Adipocyte (in vitro differentiated cells): ENCODE results near the gene PLA2G4F.
"Not testable (repeated sequence)": the region's sequence is repeated elsewhere in the genome, so short reads cannot be mapped to it uniquely, and the experiment has no call there.

Source experiments
- DNase-seq: peaks from one replicate; pipeline ENCODE4 v3.0.0-alpha.2; 2015; ENCODE audit warnings: low read depth
- H3K27me3 ChIP-seq: replicated peaks from 2 replicates; pipeline ENCODE4 v1.7.0; 2013; ENCODE audit warnings: mild to moderate bottlenecking, low read length, moderate library complexity; ENCODE audit not compliant: control insufficient read depth, insufficient read depth
- H3K36me3 ChIP-seq: 2 replicates; pipeline ENCODE4 v1.7.0; 2013; ENCODE audit warnings: low read length, mild to moderate bottlenecking, moderate library complexity; ENCODE audit not compliant: control insufficient read depth, insufficient read depth, severe bottlenecking
- H3K4me1 ChIP-seq: 2 replicates; pipeline ENCODE4 v1.7.0; 2013; ENCODE audit warnings: mild to moderate bottlenecking, low read length, moderate library complexity; ENCODE audit not compliant: control insufficient read depth, insufficient read depth
- H3K4me3 ChIP-seq: 2 replicates; pipeline ENCODE4 v1.7.0; 2013; ENCODE audit warnings: mild to moderate bottlenecking, low read length, moderate library complexity
- H3K9ac ChIP-seq: 2 replicates; pipeline ENCODE4 v1.7.0; 2013; ENCODE audit warnings: mild to moderate bottlenecking, low read length, moderate library complexity
- H3K9me3 ChIP-seq: 2 replicates; pipeline ENCODE4 v1.7.0; 2013; ENCODE audit warnings: mild to moderate bottlenecking, low read length, moderate library complexity; ENCODE audit not compliant: control insufficient read depth

The PLA2G4F gene

DNA sequence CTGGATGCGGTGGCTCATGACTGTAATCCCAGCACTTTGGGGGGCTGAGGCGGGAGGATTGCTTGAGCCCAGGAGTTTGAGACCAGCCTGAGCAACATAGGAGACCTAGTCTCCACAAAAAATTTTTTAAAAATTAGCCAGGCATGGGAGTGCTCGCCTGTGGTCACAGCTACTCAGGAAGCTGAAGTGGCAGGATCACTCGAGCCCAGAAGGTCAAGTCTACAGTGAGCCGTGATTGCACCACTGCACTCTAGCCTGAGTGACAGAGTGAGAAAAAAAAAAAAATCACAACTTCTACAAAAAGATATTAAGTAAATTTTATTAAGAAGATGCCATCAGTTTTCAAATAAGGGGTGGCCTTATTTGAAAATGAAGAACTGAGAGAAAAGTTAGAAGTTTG is 50.1 kb downstream of the PLA2G4F start:
- Histone ChIP-seq H3K4me3 (no peak overlapping the region), H3K9ac (no peak overlapping the region), H3K9me3 (no peaks in the 10 kb centered on the region), H3K36me3 (no peaks in the 10 kb centered on the region), H3K4me1 (peaks cover 24% of the 10 kb centered on the region), H3K27me3 (peaks cover 38% of the 10 kb centered on the region)
- DNase-seq = no peak

DNA sequence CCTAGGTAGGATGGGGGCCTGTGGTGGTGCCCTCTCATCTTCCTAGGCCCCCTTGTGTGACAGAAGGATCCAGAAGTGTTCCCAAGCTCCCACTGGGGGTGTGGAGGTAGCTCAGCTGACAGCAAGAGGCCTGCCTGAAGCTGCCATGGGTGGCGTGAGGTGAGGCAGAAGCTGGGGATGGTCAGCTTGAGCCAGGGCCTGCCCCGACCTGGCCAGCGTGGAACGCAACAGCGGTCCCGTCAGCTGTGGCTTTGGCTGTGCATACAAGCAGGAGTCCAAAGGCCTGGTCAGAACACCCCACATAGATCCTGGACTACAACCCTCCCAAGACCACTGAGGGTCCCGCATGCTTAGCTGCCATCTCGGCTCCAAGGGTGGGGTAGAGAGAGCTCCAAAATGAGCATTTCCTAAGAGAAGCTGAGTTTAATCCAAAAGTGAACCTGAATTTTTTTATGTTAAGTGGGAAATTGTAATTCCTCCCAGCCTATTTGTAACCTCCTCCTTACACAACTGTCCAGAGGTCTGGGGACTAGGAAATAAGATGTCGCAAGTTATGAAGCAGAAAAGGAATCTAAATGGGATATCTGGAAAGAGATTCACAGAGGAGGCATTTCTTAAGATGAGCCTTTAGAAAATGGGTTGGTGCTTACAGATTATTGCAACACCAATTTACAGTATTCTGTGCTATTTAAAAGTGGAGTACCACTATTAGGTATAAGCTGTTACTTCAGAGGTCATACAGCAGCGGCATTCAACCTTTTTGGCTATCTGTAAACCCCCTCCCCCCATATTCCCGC is 52.1 kb downstream of the PLA2G4F start:
- Histone ChIP-seq H3K4me1 (peaks cover 24% of the 10 kb centered on the region), H3K4me3 (no peak overlapping the region), H3K9ac (peak overlapping the region; percentile 15), H3K27me3 (peaks cover 24% of the 10 kb centered on the region), H3K9me3 (no peaks in the 10 kb centered on the region), H3K36me3 (no peaks in the 10 kb centered on the region)
- peak; percentile 52 for DNase-seq

DNA sequence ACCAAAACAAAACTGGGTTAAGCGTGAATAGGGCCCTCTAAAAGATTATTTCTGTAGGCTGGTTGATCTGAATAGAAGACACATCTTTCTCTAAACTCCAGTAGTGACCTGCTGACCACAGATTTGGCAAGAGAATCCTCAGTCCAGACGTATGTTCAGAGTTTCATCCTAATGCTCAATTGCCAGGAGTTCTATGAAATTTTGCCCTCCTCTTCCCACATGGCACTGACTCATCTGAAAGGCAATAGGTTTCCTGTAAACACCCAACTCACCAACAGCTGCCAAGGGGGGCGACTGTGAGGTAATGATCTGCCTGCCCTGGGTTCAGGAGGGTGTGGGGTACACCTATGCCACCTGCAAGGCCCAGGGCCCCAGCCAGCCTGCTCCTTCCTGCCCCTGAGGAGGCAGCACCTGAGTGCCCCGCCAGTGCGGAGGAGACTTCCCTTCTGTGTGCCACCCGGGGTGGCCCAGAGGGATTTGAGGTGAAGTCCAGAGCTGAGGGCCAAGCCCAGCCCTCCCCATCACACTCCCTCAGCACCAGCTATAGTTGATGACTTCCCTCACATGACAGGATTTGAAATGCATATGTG is 53.7 kb downstream of the PLA2G4F start:
- peaks cover 14% of the 10 kb centered on the region for H3K27me3 ChIP-seq

DNA sequence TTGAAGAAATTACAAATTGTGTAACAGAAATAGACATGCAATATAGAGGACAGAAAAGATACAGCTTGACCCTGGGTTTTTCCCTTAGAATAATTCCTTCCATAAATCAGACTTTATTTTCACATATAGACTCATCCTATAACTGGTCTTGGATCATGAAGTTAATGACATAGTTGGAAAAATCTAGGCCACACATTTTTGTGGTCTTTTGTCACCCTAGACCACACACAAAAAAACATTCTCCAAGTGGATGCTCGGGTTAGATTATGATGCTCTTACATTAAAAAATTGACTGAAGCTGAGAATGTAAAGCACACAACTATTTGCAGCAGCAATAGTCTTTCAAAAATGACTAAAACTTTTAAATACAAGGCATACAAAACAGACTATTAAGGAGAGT is 54.6 kb downstream of the PLA2G4F start:
- Histone ChIP-seq H3K9ac (no peak overlapping the region), H3K4me1 (peaks cover 24% of the 10 kb centered on the region), H3K9me3 (peaks cover 4% of the 10 kb centered on the region), H3K36me3 (no peaks in the 10 kb centered on the region), H3K4me3 (no peak overlapping the region), H3K27me3 (peaks cover 18% of the 10 kb centered on the region)
- no peak for DNase-seq

More for the DNA sequence above, 53.7 kb downstream of the PLA2G4F start:
- H3K4me1 ChIP-seq = peaks cover 24% of the 10 kb centered on the region
- H3K4me3 ChIP-seq = no peak overlapping the region
- H3K9me3 ChIP-seq = no peaks in the 10 kb centered on the region
- H3K9ac ChIP-seq = no peak overlapping the region
- no peaks in the 10 kb centered on the region for H3K36me3 ChIP-seq
- peak; percentile 27 for DNase-seq

DNA sequence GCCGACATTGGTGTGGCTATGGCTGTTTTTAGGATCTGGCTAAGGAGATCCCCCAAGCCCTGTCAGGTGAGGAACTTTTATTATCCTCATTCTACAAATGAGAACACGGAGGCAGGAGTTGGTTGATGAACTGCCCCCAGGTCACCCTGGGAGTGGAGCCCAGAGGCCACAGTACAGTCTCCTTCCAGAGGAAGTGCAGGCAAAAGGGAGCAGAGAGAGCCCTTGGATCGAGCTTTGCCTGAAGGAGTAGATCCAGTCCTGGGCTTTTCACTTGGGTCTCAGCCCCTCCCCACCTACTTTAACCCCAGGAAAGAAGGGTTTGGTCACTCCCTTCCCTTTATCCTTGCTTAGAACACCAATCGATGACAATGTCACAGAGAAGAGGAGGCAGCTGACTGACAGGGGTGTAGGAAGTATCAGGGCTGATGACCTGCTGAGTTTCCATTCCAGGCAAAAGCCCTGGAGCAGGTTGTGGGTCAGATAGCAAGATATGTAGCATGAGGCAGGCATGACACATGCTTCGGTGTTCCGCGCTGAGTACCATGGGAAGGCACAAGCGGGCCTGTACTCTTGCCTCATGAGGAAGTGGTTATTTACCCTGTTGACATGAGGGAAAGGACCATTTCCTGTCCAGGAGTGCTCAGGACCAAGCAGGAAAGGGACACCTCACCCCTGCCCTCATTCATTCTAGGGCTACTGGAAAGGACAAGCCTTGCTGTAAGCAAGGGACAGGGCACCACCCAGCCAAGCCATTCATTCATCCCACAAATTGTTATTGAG is 56.2 kb downstream of the PLA2G4F start:
- Histone ChIP-seq H3K27me3 (peaks cover 30% of the 10 kb centered on the region), H3K4me1 (peaks cover 24% of the 10 kb centered on the region), H3K4me3 (no peak overlapping the region), H3K9ac (no peak overlapping the region), H3K36me3 (no peaks in the 10 kb centered on the region), H3K9me3 (peaks cover 4% of the 10 kb centered on the region)
- no peak for DNase-seq

DNA sequence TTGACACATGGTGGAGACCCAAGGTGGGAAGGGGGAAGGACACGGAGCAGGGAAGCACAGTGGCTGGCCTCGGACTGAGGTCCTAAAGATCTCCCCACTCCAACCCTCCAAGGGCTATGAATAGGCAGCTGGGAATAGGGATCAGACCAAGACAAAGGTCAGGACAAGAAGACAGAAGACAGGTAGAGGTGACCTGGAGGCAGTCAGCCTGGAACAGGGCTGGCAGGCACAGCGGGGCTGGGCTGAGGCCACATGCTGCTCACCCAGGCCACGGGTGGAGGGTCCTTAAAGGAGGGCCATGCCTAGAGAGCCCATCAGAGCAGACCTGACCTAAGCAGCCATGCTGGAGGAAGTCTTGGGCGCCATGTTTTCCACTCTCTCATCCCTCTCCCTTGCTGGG is 59.4 kb downstream of the PLA2G4F start:
- Histone ChIP-seq H3K9ac (no peak overlapping the region), H3K9me3 (peaks cover 4% of the 10 kb centered on the region), H3K27me3 (peaks cover 57% of the 10 kb centered on the region)

DNA sequence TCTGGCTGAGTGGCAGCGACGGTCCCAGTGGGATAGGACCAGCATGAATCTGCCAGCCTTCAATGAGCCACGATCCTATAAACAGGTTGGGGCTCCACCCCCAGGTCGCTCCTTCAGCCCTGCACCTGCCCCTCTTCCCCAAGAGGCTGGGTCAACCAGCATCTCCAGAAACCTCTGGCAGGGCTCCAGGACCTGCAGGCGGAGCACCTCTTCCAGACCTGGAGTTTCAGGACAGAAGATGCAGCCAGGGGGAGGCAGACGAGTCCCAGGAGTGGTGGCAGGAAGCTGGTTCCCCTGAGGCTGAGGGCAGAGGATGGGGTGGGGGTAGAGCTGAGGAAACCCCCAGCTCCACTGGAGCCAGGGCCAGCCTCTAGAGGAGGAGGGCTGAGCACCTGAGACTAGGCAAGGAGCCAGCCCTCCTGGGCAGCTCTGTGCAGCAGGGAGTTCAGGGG is 61.9 kb downstream of the PLA2G4F start, which contains the start of gene PLA2G4D:
Gene PLA2G4D, minus strand, starts transcription at position 51 of the 452 bp plus-strand sequence. CDS start 103 bp downstream, outside the sequence.
- no peak within 1 kb of the TSS for H3K4me3 ChIP-seq
- no peaks in the 10 kb centered on the region for H3K36me3 ChIP-seq
- DNase-seq = no peak
- H3K4me1 ChIP-seq = peaks cover 6% of the 10 kb centered on the region
- peaks cover 4% of the 10 kb centered on the region for H3K9me3 ChIP-seq
- H3K9ac ChIP-seq = no peak within 1 kb of the TSS
- peaks cover 72% of the 10 kb centered on the region for H3K27me3 ChIP-seq

More for the DNA sequence above, 59.4 kb downstream of the PLA2G4F start:
- DNase-seq = no peak
- H3K4me1 ChIP-seq = peaks cover 8% of the 10 kb centered on the region
- H3K4me3 ChIP-seq = no peak overlapping the region
- no peaks in the 10 kb centered on the region for H3K36me3 ChIP-seq

DNA sequence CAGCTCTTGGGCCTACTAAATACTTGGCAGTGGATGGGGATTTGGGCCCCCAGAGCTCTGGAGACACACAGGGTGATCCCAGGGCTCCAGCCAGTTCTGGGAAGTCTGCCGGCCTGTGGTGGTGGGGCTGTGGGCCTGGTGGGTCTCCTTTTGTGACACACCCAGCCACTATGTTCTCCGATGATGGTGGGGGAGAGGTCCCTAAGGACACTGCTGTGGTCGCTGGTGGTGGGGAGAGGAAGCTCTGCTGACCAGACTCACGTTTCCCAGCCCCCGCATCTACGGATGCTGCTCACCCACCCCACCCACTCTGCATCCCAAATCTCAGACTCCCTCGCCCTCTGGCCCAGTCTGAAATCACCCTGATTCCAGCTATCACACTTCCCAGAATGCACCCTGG is 62.5 kb downstream of the PLA2G4F start:
- H3K27me3 ChIP-seq = peaks cover 76% of the 10 kb centered on the region
- peaks cover 4% of the 10 kb centered on the region for H3K9me3 ChIP-seq
- H3K9ac ChIP-seq = no peak overlapping the region
- no peaks in the 10 kb centered on the region for H3K36me3 ChIP-seq
- H3K4me3 ChIP-seq = no peak overlapping the region
- peaks cover 6% of the 10 kb centered on the region for H3K4me1 ChIP-seq
- DNase-seq = no peak

DNA sequence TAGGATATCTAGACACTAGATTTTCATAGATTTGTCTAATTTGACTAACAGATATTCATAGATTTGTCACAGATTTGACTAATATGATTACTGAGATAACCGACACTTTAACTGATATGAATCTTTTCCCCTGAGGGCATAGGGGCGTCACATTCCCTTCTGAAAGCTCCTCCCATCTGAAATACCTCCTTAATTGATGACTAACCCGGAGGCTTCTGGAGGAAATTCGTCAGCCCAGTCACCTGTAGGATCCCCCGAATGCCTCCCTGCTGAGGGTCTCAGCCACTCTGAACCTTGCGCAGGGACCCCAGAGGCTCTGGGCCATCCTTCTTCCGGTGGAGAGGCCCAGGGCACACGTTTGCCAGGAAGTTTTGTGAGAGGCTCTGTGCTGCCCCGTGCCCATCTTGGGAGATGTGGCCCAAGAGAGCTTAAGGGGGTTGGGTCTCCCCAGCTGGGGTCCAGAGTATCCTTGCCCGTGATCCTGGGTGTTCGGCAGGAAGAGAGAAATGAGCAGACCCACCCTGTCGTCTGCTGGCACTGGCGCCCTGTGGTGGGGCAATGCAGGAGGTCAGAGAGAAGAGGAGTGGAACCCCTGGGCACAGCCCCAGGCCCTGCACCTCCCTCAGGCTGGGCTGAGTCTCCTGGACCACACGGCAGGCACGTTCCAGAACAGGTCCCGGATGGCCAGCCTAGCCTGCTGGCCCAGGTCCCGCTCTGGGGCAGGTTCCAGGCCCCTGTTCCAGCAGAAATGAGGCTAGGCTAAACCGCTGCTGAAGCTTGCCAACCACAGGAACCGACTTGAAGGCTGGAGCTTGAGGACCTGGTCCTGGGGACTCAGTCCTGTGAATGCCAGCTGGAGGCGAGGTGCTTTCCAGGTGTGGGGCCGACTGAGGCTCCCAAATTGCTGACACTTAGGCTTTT is 63.8 kb downstream of the PLA2G4F start:
- Histone ChIP-seq H3K4me1 (peaks cover 6% of the 10 kb centered on the region), H3K27me3 (peaks cover 83% of the 10 kb centered on the region), H3K4me3 (no peak overlapping the region), H3K36me3 (no peaks in the 10 kb centered on the region), H3K9ac (no peak overlapping the region), H3K9me3 (peaks cover 4% of the 10 kb centered on the region)
- DNase-seq = peak; percentile 39

DNA sequence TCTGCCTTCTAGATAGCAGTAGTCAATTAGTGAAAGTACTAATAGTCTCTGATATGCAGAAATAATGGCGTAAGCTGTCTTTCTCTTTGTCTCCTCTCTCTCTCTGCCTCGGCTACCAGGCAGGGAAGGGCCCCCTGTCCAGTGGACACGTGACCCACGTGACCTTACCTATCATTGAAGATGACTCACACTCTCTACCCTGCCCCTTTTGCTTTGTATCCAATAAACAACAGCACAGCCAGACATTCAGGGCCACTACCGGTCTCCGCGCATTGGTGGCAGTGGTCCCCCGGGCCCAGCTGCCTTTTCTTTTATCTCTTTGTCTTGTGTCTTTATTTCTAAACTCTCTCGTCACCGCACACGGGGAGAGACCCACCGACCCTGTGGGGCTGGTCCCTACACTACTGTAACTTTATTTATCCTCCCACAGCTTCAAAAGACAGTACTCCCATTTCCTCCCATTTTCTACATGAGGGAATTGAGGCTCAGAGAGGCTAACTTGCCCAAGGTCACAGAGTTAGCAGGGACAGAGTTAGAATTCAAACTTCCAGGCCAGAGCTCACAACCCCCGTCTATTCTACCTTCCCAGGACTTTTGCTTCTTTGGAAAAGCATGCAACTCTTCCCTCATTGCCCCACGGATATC is 64.6 kb downstream of the PLA2G4F start:
- not testable (repeated sequence) for H3K9me3 ChIP-seq, H3K4me3 ChIP-seq, DNase-seq, H3K4me1 ChIP-seq, H3K9ac ChIP-seq, H3K36me3 ChIP-seq
- peaks cover 83% of the 10 kb centered on the region for H3K27me3 ChIP-seq
